GM04504 (cell line): ENCODE data around the gene RFLNA.

ENCODE experiments used
- DNase-seq: peaks from one replicate; pipeline ENCODE4 v3.0.0-alpha.2; 2012; ENCODE audit warnings: low read depth

Gene RFLNA

DNA sequence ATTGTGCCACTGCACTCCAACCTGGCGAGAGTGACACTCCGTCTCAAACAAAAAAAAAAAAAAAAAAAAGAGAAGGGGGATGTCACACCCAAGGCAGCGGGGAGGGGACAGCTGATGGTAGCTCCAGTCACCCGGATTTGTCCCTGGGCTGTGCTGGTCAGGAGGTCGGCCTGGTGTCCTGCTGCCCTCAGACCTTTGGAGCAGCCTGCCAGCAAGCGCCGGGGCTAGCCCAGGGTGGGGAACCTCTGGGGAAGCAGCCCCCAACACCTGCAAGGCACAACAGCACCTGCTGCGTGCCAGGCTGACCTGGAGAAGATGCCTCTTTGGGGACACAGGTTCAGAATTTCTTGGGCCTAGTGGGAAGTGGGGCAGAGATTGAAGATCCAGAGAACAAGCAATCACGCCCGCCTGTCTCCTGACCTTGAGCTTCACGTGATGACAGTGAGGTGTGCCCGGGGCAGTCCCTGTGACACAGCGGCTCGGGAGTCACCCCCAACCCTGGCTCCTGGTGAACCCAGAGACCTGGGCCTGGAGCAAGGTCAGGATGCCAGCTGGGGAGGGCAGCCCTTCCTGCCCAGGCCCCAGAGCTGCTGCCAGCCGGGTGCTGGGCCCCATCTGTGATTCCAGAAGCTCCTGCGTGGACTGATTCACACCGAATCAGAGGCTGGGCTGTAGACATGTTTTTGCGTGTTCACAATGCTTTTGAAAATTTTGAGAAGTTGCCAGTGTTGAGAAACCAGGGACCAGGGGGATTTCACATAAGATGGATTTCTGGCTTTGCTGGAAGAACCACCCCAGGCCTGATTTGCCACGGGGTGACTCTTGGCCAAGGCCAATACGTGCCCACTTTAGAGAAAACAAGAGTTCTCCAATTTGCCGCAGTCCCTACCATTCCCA, 66.4 kb downstream of the RFLNA start:
- DNase-seq, result no peak

DNA sequence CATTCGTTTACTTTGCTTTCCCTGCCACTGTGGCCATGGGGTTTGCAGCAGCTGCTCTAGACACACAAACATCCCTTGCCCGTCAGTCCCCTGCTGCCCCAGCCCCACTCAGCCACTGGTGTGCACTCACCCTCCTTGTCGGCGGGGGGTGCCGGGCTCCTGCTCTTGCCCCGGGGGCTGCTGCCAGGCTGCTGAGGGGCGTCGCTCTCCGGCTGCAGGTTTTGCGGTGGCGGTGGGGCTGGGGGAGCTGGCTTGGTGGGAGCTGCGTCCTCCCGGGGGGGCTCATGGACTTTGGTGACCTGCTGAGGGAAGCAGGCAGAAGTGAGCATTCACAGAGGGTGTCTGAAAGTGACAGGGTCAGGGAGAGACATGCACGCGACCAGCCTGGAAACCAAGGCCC, 67.1 kb downstream of the RFLNA start:
- DNase-seq, result no peak

DNA sequence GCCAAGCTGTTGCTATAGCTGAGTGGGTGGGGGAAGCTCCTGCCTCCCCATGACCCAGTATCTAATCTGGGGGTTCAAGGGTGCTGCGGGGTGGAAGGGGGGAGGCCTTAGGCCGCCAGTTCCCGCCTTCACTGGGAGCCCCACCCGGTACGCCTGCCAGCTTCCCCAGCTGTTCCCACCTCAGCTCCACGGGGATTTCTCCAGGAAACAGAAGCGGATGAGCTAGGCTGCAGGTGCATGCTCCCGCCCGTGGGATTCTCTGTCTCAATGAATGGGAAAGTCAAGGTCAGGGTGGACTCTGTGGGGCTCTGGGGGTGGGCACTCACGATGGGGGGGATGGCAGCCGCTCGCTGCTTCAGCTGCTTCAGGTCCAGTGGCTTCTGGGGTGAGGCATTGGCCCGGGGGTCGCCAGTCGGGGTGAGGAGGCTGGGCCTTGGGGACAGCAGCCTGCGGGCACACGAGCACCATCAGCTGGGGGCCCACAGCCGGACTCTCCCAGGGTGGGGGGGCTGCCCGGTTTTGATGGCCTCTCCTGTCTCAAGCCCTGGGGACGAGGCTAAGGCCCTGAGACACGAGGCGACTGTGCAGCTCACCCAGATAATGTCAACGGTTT, 68.6 kb downstream of the RFLNA start:
- DNase-seq, result no peak

DNA sequence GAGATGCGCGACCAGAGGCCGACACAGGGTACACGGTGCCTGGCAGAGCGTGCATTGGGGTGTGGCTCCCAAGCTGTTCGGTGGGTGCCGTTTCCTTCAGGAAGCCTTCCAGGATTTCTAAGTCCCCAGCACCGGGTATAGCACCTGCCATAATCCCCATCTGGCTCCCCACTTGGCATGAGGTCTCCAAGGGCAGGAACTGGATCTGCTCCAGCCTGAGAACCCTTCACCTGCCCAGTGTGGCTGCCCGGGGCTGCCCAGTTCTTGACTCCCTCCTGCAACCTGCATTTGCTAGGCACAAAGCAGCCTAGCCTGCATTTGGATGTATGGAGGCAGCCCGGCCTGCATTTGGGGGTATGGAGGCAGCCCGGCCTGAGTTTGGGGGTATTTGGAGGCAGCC, 69.7 kb downstream of the RFLNA start:
- no peak for DNase-seq
